Activated naive CD4-positive, alpha-beta T cell treated with anti-CD3 and anti-CD28 coated beads, Interleukin-2, amount 50 U/mL, for 24 hours (primary cell): ENCODE measurements around the gene PIK3C2A.
"Not testable (repeated sequence)": the region's sequence is repeated elsewhere in the genome, so short reads cannot be mapped to it uniquely, and the experiment has no call there.

Experiments used
- H3K27ac Mint-ChIP-seq: one replicate; pipeline ENCODE4 v1.8.0; 2021; ENCODE audit warnings: mild to moderate bottlenecking, mixed read lengths
- H3K27me3 Mint-ChIP-seq: one replicate; pipeline ENCODE4 v1.8.0; 2021; ENCODE audit warnings: mixed read lengths
- H3K36me3 Mint-ChIP-seq: one replicate; pipeline ENCODE4 v1.8.0; 2021; ENCODE audit warnings: mixed read lengths
- H3K4me1 Mint-ChIP-seq: one replicate; pipeline ENCODE4 v1.8.0; 2021; ENCODE audit warnings: mixed read lengths
- H3K4me3 Mint-ChIP-seq: one replicate; pipeline ENCODE4 v1.8.0; 2021; ENCODE audit warnings: mild to moderate bottlenecking, mixed read lengths
- H3K9me3 Mint-ChIP-seq: one replicate; pipeline ENCODE4 v1.8.0; 2021; ENCODE audit warnings: mixed read lengths

PIK3C2A gene

GRCh38 chr11:17228186-17228925, 20.6 kb upstream of the PIK3C2A start:
- H3K9me3 Mint-ChIP-seq, H3K27me3 Mint-ChIP-seq, H3K36me3 Mint-ChIP-seq, H3K4me3 Mint-ChIP-seq, H3K27ac Mint-ChIP-seq: not testable (repeated sequence)
- H3K4me1 Mint-ChIP-seq: peaks cover 16% of the 10 kb centered on the region

DNA sequence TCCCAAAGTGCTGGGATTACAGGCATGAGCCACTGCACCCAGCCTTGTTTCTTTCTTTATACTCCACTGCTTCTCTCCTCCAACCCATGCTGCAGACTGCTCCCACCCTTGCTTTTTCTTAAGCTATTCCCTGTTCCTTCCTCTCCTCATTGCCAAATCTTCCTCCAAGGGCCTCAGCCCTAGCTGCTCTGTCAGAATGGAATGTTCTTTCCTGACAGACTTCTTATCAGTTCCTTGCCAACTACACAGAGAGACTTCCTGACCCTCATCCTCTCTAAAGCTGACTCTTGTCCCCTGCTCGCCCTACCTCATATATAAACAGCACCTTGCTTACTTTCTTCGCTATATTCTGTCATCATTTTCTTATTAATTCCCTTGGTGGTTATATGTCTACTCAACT, 16.9 kb upstream of the PIK3C2A start:
- no peaks in the 10 kb centered on the region for H3K9me3 Mint-ChIP-seq
- peaks cover 2% of the 10 kb centered on the region for H3K36me3 Mint-ChIP-seq
- H3K4me3 Mint-ChIP-seq: no peak overlapping the region
- no peaks in the 10 kb centered on the region for H3K27me3 Mint-ChIP-seq
- H3K4me1 Mint-ChIP-seq: no peaks in the 10 kb centered on the region
- H3K27ac Mint-ChIP-seq: no peak overlapping the region

DNA sequence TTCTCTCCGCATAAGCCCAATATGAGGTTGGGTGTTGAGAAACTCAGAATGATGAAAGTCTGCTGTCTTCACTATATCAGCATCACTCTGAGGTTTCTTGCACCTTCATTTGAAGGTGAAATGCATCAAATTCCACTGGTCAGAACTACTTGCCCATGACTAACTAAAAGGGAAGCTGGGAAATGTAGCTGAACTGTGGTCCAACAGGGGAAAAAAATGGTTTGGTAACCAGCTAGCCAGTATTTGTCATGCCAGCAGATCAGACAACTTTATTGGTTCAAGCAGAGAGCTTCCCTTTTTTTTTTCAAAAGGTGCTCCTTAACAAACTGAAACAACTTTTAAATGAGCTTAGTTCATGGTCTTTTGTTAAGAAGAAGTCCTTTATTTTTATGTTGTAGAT, 14.2 kb upstream of the PIK3C2A start:
- Mint-ChIP-seq H3K4me3 (no peak overlapping the region), H3K9me3 (no peaks in the 10 kb centered on the region), H3K27me3 (no peaks in the 10 kb centered on the region), H3K36me3 (no peaks in the 10 kb centered on the region), H3K4me1 (no peaks in the 10 kb centered on the region), H3K27ac (no peak overlapping the region)

GRCh38 chr11:17219016-17219415, 11.2 kb upstream of the PIK3C2A start:
- H3K27me3 Mint-ChIP-seq: no peaks in the 10 kb centered on the region
- no peak overlapping the region for H3K27ac Mint-ChIP-seq
- no peaks in the 10 kb centered on the region for H3K4me1 Mint-ChIP-seq
- peaks cover 4% of the 10 kb centered on the region for H3K9me3 Mint-ChIP-seq
- no peak overlapping the region for H3K4me3 Mint-ChIP-seq
- H3K36me3 Mint-ChIP-seq: peaks cover 3% of the 10 kb centered on the region

- Mint-ChIP-seq H3K36me3 (peaks cover 3% of the 10 kb centered on the region), H3K27me3 (no peaks in the 10 kb centered on the region), H3K9me3 (peaks cover 5% of the 10 kb centered on the region), H3K4me3 (no peak overlapping the region), H3K4me1 (no peaks in the 10 kb centered on the region), H3K27ac (no peak overlapping the region)
These were observed 10.6 kb upstream of the PIK3C2A start for GRCh38 chr11:17218403-17218802.

GRCh38 chr11:17217401-17217800, 9.6 kb upstream of the PIK3C2A start:
- H3K27ac Mint-ChIP-seq: no peak overlapping the region
- H3K4me3 Mint-ChIP-seq: no peak overlapping the region
- peaks cover 5% of the 10 kb centered on the region for H3K9me3 Mint-ChIP-seq
- no peaks in the 10 kb centered on the region for H3K27me3 Mint-ChIP-seq
- no peaks in the 10 kb centered on the region for H3K4me1 Mint-ChIP-seq
- H3K36me3 Mint-ChIP-seq: peaks cover 3% of the 10 kb centered on the region

GRCh38 chr11:17214338-17214737, 6.6 kb upstream of the PIK3C2A start:
- Mint-ChIP-seq H3K4me1 (peaks cover 9% of the 10 kb centered on the region), H3K4me3 (no peak overlapping the region), H3K27ac (no peak overlapping the region), H3K36me3 (peaks cover 5% of the 10 kb centered on the region), H3K27me3 (no peaks in the 10 kb centered on the region), H3K9me3 (peaks cover 5% of the 10 kb centered on the region)

- no peak overlapping the region for H3K27ac Mint-ChIP-seq
- H3K4me3 Mint-ChIP-seq: no peak overlapping the region
- peaks cover 29% of the 10 kb centered on the region for H3K4me1 Mint-ChIP-seq
- H3K36me3 Mint-ChIP-seq: peaks cover 8% of the 10 kb centered on the region
- peaks cover 5% of the 10 kb centered on the region for H3K9me3 Mint-ChIP-seq
- no peaks in the 10 kb centered on the region for H3K27me3 Mint-ChIP-seq
These were observed 3.5 kb upstream of the PIK3C2A start for GRCh38 chr11:17211286-17211685.

GRCh38 chr11:17209939-17210245, 2.1 kb upstream of the PIK3C2A start:
- peaks cover 30% of the 10 kb centered on the region for H3K4me1 Mint-ChIP-seq
- H3K36me3 Mint-ChIP-seq: peaks cover 6% of the 10 kb centered on the region
- peaks cover 5% of the 10 kb centered on the region for H3K9me3 Mint-ChIP-seq
- no peaks in the 10 kb centered on the region for H3K27me3 Mint-ChIP-seq
- peak overlapping the region; percentile 99 for H3K4me3 Mint-ChIP-seq
- no peak overlapping the region for H3K27ac Mint-ChIP-seq

DNA sequence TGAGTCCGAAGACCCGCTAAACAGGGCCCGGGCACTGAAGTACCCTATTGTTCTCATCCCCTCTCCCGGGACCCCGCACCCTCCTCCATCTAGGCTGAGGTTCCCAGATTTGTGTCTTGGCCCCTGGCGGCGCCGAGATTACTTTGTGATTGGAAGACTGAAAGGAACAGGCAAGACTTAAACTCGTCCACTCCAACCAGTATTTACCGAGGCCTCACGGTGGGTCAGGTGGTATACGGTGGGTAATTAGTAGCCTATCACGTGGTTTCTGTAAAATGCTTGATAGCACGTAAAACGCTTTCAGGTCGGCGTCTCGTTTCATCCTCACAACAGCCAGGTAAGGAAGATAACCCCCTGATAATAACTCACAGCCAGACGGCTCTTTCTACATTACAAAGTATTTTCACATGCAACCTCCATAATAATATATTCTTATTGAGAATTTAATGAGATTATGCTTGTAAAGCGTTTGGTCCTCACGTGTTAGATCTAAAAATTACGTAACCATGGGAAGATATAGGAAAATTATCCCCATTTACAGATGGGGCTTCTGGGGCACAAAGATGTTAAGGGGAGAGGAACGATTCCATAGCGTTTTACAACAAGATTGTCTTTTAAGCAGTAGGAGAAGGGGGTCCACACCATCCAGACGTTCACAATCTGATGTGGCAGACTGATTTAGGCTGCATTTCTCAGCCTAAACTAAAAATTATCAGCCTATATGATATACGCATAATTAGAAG, 642 bp upstream of the PIK3C2A start:
- Mint-ChIP-seq H3K4me1 (peaks cover 40% of the 10 kb centered on the region), H3K9me3 (no peaks in the 10 kb centered on the region), H3K4me3 (peak overlapping the region; percentile 99), H3K36me3 (peaks cover 8% of the 10 kb centered on the region), H3K27me3 (no peaks in the 10 kb centered on the region), H3K27ac (peak overlapping the region; percentile 100)

DNA sequence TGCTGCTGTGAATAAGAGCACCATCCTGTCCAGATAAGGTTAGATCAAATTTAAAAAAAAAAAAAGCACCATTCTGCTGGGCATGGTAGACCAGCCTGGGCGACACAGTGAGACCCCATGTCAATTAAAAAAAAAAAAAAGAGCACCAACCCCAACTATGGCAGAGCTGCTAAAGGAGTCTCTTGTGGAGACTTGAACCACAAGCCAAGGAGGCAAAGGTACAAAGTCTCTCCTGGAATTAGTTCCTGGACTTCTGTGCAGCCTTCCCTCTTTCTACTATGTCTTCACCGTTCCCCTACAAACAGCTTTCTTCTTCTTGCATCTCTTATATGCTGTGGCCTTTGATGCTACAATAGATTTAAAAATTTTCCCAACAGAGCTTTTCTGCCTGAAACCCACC, 1.3 kb downstream of the PIK3C2A start:
- peaks cover 49% of the 10 kb centered on the region for H3K4me1 Mint-ChIP-seq
- H3K27ac Mint-ChIP-seq: peak overlapping the region; percentile 93
- no peaks in the 10 kb centered on the region for H3K27me3 Mint-ChIP-seq
- H3K4me3 Mint-ChIP-seq: peak overlapping the region; percentile 99
- no peaks in the 10 kb centered on the region for H3K9me3 Mint-ChIP-seq
- peaks cover 10% of the 10 kb centered on the region for H3K36me3 Mint-ChIP-seq

DNA sequence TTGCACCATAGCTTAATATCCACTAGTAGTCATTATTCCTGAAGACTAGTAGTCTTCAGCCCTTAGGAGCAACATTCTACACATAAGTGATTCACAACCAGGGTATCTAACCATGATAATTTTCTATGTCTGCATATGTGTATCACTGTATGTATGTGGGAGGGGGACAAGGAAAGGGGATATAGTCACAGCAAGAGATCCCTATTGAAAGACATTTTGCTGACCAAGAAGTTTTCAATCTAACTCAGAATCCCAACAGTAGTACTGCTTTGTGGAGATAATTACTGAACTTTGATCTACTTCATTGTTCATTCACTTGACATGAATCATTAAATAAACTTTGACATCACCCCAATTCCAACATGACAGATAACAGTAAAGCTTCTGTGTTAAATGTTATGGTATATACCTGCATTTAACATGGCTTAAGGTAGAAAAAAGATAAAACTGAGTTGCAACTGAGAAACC, 10.3 kb downstream of the PIK3C2A start:
- no peak overlapping the region for H3K4me3 Mint-ChIP-seq
- no peak overlapping the region for H3K27ac Mint-ChIP-seq
- no peaks in the 10 kb centered on the region for H3K9me3 Mint-ChIP-seq
- H3K4me1 Mint-ChIP-seq: peaks cover 28% of the 10 kb centered on the region
- no peaks in the 10 kb centered on the region for H3K27me3 Mint-ChIP-seq
- H3K36me3 Mint-ChIP-seq: peaks cover 13% of the 10 kb centered on the region

- peaks cover 29% of the 10 kb centered on the region for H3K4me1 Mint-ChIP-seq
- peaks cover 15% of the 10 kb centered on the region for H3K36me3 Mint-ChIP-seq
- no peak overlapping the region for H3K27ac Mint-ChIP-seq
- no peak overlapping the region for H3K4me3 Mint-ChIP-seq
- no peaks in the 10 kb centered on the region for H3K27me3 Mint-ChIP-seq
- H3K9me3 Mint-ChIP-seq: no peaks in the 10 kb centered on the region
These were observed 19.1 kb downstream of the PIK3C2A start for GRCh38 chr11:17188675-17189074.

DNA sequence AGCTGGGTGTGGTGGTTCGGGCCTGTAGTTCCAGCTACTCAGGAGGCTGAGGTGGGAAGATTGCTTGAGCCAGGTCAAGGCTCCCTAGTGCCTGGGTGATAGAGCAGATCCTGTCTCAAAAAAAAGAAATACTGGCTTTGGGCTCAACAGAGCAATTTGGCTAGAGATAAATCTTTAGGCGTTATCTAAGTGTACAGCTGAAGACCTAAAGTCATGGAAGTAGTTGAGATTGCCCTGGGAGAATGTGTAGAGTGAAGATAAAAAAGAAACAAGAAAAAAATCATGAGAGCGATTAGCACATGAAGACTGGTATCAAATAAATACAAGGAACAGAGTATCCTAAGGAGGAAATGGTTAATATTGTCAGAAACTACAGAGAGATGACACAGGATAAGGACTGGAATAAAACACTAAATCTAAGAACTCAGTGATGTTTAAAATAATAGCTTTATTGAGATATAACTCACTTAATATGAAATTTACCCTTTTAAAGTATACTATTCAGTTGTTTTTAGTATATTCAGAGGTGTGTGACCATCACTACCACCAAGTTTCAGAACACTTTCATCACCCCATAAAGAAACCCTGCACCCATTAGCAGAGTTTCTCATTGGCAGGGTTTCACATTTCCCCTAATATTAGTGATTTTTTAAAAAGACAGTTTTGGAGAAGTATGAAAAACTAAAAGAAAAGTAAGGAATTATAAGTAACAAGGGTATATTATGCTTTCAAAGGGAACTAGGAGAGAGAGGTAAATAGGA, 20.7 kb downstream of the PIK3C2A start:
- Mint-ChIP-seq H3K4me1 (peaks cover 29% of the 10 kb centered on the region), H3K9me3 (no peaks in the 10 kb centered on the region), H3K27ac (no peak overlapping the region), H3K4me3 (no peak overlapping the region), H3K27me3 (no peaks in the 10 kb centered on the region), H3K36me3 (peaks cover 12% of the 10 kb centered on the region)

GRCh38 chr11:17185938-17186337, 21.8 kb downstream of the PIK3C2A start:
- Mint-ChIP-seq H3K4me3 (no peak overlapping the region), H3K9me3 (no peaks in the 10 kb centered on the region), H3K4me1 (peaks cover 29% of the 10 kb centered on the region), H3K36me3 (peaks cover 10% of the 10 kb centered on the region), H3K27ac (peak overlapping the region; percentile 37), H3K27me3 (no peaks in the 10 kb centered on the region)
